LoVo (cell line): ENCODE results near the gene MRTFA.
A peak's percentile ranks its signal among the peaks of the same experiment; 100 is the strongest.

Experiments used
- DNase-seq: peaks from one replicate; pipeline ENCODE4 v3.0.0-alpha.2; 2016; ENCODE audit warnings: low spot score

The MRTFA gene

GRCh38 chr22:40463683-40464082 is 172.8 kb downstream of the MRTFA start:
- DNase-seq = no peak

- no peak for DNase-seq
Observed at GRCh38 chr22:40463017-40463631, 173.4 kb downstream of the MRTFA start.

DNA sequence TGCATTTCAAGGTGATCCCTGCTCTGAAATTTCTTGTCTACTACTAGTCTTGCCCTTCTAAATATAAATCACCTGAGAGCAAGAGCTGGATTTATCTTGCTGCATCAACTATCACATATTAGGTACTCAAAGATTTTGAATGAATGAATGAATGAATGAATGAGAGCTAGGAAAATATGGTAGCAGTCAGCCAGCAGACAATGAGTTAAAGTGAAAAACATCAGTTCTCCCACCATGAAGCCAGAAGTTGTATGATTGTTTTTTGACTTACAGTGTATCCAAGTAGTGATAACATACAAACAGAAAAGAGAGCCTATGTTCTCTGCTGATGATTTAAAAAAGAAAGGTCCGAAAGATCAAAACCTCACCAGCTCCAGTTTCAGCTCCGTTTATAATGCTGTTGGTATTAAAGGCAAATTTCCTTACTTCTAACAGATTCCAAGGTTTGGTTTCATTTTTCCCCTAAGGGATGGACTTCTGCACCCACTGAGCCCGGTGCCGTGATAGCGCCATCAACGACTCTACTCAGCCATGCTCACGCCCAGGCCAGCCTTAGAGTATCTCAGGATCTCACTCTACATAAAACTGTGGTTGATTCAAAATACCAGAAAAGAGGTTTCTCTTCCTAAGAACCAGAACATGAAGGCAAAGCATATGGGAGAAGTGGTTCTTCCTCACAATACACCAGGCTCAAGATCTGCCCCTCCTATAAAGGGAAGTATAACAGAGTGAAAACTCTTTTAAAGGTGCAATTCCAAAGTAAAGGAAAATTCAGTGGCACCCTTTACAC is 174.1 kb downstream of the MRTFA start:
- DNase-seq = no peak

DNA sequence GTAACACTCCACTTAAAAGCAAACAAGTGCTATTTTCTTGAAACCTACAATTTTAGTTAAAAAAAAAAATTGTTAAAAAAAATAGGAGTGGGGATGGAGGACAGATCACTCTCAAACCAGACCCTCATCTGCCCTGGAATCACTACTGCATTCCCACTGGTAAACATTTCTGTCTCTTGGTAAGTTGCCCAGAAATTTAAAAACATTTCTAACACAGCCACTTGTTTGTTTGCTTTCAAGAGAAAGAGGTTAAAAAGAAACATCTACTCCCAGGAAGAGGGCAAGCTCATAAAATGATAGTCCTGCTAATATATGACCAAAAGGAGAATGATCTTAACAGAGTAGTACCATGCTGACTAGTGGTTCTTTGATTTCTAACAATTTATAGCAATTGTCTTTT is 182.8 kb downstream of the MRTFA start:
- no peak for DNase-seq

- DNase-seq = no peak
Observed at GRCh38 chr22:40452730-40453487, 183.6 kb downstream of the MRTFA start.

- DNase-seq = no peak
Observed at GRCh38 chr22:40451210-40451609, 185.3 kb downstream of the MRTFA start.

GRCh38 chr22:40450616-40451015 is 185.9 kb downstream of the MRTFA start:
- DNase-seq = no peak

- no peak for DNase-seq
Observed at GRCh38 chr22:40449676-40450035, 186.9 kb downstream of the MRTFA start.

- DNase-seq = no peak
Observed at GRCh38 chr22:40446203-40446602, 190.3 kb downstream of the MRTFA start.

DNA sequence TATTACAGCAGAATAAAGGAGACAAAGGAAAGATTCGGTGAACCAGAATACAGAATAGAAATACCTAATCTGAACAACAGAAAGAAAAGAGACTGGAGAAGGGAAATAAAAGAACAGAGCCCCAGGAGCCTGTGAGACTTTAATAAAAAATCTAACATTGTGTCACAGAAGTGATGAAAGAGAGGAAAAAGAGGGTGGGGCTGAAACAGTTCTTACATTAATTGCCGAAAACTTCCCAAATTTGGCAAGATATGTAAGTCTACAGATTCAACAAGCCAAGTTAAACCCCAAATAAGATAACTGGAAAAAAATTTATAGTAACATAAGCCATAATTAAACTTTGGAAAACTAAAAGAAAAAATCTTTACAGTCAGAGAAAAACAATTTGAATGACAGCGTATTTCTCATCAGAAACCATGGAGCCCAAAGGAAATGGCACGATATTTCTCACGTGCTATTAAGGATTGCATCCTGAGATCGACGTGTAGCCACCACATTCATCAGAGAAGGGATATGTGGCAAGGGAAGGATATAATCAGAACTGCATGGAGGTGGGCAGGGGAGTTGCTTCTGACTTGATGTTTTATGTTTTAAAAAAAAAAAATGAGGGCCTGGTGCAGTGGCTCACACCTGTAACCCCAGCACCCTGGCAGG is 192.2 kb downstream of the MRTFA start:
- DNase-seq = no peak

GRCh38 chr22:40443732-40444131 is 192.8 kb downstream of the MRTFA start:
- no peak for DNase-seq

GRCh38 chr22:40441761-40442390 is 194.6 kb downstream of the MRTFA start:
- no peak for DNase-seq

DNA sequence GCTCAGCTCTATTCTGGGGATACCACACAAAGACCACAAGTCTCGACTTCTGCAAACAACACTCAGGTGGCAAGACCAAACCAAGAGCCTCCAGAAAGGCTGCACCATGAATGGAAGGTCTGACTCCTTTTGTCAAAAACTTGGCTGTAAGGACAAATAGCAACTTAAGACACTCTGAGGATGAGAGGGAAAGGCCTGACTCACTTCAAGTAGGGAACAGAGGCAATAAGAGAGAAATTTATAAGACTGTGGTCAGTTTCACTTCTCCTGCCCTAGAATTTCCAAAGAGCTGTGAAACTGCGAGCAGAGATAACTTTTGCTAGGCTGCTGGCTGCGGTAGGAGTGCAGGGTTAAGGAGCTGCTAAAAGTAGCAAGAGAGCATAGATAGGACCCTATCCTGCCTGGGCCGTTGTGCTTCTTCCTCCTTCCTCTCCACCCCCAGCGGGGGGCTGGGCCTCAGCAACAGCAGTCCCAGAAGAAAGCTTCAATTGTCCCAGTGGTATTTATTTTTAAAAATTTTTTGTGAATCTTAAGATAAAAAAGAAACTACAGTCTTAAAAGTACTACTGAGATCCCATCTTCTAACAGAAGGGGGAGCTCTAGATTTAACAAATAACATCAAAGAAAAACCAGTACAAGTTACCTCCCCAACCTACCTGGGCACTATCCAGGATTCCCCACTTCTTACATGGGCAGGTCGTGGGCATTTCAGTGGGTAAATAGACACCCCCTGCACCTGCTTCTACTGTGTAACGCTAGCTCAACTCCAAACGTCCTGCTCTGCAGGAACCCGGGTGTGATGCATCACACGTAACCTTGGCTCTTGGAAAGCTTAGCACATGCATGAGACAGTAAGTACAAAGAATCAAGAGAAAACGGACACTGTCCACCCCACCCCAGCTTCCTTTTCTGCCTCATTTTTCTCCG is 199.8 kb downstream of the MRTFA start:
- DNase-seq = peak; percentile 45

DNA sequence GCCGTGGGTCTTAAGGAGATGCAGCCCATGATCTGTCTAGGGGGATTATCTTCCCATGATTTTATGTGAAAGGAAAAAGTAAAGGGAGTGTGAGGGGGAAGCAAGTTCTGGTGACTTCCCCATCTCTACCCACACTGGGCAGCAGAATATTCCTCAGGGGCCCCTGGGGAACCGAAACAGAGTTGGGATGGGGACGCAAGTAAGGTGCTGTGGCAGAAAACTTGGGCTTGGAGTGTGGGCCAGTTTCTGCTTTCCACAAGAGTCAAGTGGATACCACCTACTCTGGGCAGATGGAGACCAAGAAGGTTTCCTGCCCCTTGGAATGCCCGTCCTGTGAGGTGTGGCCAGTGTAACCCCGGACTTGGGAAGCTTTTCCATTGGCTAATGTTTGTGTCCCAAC is 201.8 kb downstream of the MRTFA start:
- DNase-seq = no peak

GRCh38 chr22:40434106-40434505 is 202.4 kb downstream of the MRTFA start:
- no peak for DNase-seq

DNA sequence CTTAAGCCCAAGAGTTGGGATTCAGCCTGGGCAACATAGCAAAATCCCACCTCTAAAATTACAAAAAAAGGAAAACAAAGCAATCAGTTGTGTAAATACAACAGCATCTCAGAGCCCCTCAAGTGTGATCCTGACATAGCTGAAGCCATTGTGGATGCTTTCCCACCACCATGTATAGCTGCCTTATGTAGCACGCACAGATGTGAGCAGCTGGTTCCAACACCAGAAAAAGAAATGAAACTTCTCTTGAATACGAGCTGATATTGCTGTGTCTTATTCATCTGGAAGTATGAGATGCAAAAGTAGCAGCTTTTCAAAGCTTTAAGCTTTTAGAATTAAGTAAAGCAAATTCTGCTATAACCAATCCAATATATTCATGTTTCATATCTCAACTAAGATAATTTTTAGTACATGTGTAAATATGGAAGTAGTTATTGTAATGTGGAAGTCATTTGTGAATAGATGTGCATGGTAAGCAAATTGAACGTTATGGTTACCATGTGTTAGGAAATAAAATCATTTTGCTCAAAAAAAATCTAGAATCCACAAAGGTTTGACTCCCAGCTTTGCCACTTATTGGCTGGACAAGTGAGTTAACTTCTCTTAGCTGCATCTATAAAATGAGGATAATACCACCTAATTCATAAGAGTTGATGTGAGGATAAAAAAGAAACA is 203.0 kb downstream of the MRTFA start:
- DNase-seq = no peak

DNA sequence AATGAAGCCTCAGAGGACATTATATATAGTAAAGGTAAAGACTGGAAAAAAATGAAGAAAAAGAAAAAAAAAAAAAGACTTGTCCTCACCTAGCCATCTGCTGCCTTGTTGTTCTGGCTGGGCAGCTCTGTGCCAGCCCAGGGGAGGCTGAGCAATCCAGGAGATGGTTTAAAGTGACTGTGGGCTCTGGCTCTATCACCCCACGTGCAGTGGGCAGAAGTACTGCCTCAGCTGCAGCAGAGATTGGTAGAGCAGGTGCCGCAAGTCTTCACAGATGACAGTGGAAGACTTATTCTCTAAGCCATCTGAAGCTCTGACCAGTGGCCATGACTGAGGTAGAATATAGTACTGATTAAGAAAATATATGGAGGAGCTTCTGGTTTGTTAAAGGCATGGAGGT is 203.9 kb downstream of the MRTFA start:
- no peak for DNase-seq

DNA sequence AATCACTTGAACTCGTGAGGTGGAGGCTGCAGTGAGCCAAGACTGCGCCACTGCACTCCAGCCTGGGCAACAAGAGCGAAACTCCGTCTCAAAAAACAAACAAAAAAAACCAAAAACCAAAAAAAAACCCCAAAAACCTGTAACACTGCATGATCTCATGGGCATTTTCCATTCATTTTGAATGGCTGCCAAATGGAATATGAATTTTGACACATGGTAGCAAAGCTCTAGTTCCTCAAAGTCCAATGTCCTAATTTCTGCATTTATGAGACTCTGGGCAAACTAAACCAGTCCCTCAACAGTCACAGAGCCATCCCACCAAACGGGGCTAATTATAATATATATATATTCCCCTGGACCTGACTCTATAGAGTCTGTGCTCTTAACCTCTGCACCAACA is 204.4 kb downstream of the MRTFA start:
- no peak for DNase-seq

DNA sequence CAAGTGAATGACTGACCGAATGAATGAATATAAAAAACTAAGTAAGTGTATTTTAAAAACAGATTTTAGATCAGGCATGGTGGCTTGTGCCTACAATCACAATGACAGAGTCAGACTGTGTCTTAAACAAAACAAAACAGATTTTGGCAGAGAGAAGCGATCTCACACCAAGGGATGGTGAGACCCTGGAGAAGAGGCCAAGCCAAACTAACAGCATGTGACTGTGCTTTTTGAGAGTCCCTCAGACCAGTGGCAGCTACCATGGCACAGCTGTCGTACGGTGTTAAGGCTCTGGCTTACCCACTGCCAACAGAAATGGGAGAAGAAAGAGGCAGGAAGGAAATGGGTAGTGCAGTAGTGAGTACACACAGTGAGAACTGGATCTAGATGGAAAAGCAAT is 205.5 kb downstream of the MRTFA start:
- DNase-seq = no peak

GRCh38 chr22:40429481-40429880 is 207.0 kb downstream of the MRTFA start:
- no peak for DNase-seq

GRCh38 chr22:40428796-40429195 is 207.7 kb downstream of the MRTFA start:
- DNase-seq = no peak
